ENCODE measurements around the gene LIN37. TPM values are rescaled to one million over a fixed set of nuclear protein-coding genes. Genes with fewer than 3 reads are reported as not detected.

The LIN37 gene
- total RNA-seq, 1 experiment from 2014 or later = 6.4 TPM

GRCh38 chr19:35710784-35711723, 37.3 kb upstream of the LIN37 start (continued):
- TF ChIP-seq PREB (CRISPR knock-in tag; IDR thresholded peaks at IDR 0.05; ENCODE audit: borderline replicate concordance) (no peak), ZSCAN18 (CRISPR knock-in tag; IDR thresholded peaks at IDR 0.05) (no peak), ELF4 (CRISPR knock-in tag; IDR thresholded peaks at IDR 0.05; ENCODE audit: low read depth) (no peak), E2F5 (CRISPR knock-in tag; IDR thresholded peaks at IDR 0.05) (no peak)
- TF ChIP-seq, protein P1, sequence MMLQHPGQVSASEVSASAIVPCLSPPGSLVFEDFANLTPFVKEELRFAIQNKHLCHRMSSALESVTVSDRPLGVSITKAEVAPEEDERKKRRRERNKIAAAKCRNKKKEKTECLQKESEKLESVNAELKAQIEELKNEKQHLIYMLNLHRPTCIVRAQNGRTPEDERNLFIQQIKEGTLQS (CRISPR knock-in tag; conservative IDR thresholded peaks at IDR 0.05) = no peak
- TF ChIP-seq, protein P2, sequence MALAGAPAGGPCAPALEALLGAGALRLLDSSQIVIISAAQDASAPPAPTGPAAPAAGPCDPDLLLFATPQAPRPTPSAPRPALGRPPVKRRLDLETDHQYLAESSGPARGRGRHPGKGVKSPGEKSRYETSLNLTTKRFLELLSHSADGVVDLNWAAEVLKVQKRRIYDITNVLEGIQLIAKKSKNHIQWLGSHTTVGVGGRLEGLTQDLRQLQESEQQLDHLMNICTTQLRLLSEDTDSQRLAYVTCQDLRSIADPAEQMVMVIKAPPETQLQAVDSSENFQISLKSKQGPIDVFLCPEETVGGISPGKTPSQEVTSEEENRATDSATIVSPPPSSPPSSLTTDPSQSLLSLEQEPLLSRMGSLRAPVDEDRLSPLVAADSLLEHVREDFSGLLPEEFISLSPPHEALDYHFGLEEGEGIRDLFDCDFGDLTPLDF (CRISPR knock-in tag; IDR thresholded peaks at IDR 0.05) = no peak

DNA sequence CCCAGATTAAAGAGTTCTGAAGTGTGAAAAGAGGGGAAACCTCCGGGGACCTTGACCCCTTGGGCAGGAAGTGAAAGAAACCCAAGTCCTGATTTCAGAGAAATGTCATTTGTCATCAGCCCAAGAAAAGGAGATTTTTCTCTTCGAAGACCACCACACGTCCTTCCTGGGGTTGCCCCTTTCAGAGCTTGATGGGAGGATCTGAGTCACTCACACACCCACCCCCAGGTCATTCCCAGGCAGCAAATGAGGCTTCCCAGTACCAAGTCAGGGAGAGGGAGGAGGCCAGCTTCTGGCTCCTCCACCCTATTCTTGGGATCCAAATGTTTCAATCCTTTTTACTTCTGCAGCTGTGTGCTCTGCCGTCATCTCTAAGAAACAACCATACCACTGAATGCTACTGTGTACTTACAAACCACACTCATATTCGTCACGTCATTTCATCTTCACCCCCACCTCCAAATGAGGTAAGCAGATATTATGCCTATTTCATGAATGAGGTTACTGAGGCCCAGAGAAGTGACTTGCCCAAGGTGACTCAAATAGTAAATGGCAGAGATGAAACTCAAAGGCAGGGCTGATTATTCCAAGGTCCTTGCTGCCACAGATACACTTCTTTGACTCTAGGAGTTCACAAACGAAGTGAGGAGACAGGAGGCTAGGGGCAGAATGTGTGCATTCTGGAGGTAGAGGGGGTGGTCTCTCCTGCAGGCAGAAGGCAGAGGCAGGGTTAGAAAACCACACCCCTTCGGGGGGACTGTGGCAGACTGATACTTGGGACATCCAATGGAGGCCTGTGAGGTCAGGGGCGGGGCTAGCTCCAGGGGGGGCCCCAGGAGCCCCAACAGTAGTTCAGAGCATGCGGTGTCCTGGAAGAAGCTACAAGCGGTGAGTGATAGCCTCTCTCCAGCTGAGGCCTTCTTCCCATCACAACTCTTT, 35.5 kb upstream of the LIN37 start:
- Mint-ChIP-seq H3K4me1 (peaks cover 41% of the 10 kb centered on the region), H3K27ac (no peak overlapping the region), H3K27me3 (ENCODE audit: low read depth) (peaks cover 8% of the 10 kb centered on the region), H3K9me3 (no peaks in the 10 kb centered on the region), H3K36me3 (no peaks in the 10 kb centered on the region), H3K4me3 (no peak overlapping the region)
- no peak for TF ChIP-seq IRF1 (CRISPR knock-in tag; IDR thresholded peaks at IDR 0.05)
- TF ChIP-seq ZNF425 (CRISPR knock-in tag; conservative IDR thresholded peaks at IDR 0.05) = no peak
- TF ChIP-seq FOXK1 (CRISPR knock-in tag; IDR thresholded peaks at IDR 0.05) = no peak
- TF ChIP-seq JAZF1 (CRISPR knock-in tag; IDR thresholded peaks at IDR 0.05) = no peak
- TF ChIP-seq, protein P2 (CRISPR knock-in tag; IDR thresholded peaks at IDR 0.05) = no peak
- no peak for TF ChIP-seq CREM (CRISPR knock-in tag; IDR thresholded peaks at IDR 0.05)
- TF ChIP-seq MXD4 (CRISPR knock-in tag; IDR thresholded peaks at IDR 0.05; ENCODE audit: borderline replicate concordance) = no peak
- ChIA-PET CTCF (interaction anchor here (1.2 to 2.4 kb wide), 4 partner anchors 10 to 203 kb away, joined by 3 to 8 read pairs (median 7); no protein-coding TSS in a partner anchor), POLR2A (interaction anchor here (1.3 to 4.0 kb wide), 2 partner anchors 10 to 28 kb away, joined by 3 to 14 read pairs; partner anchors contain the start of gene ZBTB32)
- ATAC-seq (no peak), DNase-seq (ENCODE audit: low spot score) (peak; percentile 46)
